Body of pancreas (tissue), 4 donors: Measurements from ENCODE around the gene ZDHHC20. TPM values are rescaled to one million over a fixed set of nuclear protein-coding genes. Genes with fewer than 3 reads are reported as not detected.
"Not testable (repeated sequence)": the region's sequence is repeated elsewhere in the genome, so short reads cannot be mapped to it uniquely, and the experiment has no call there.

Experiments
- ATAC-seq: fragments of 150-250 bp; one replicate; pipeline ENCODE4 v1.9.1; 2016
- DNase-seq, 4 donors: peaks; one replicate each; pipeline ENCODE4 v3.0.0-alpha.2; 2019
- H3K27ac ChIP-seq, 4 donors: fragments of 200-600 bp; sonication (generic); 1 replicate in 3 of 4; 2 replicates in 1 of 4; pipeline versions ENCODE4 v1.5.1 to v1.6.1; 2016 to 2019; ENCODE audit warnings: mild to moderate bottlenecking in 1 of 4, mixed read lengths in 1 of 4, moderate library complexity in 1 of 4
- H3K27me3 ChIP-seq, 2 donors: fragments of 200-600 bp; sonication (generic); one replicate each; pipeline ENCODE4 v1.6.0; 2016; ENCODE audit warnings: mild to moderate bottlenecking in 1 of 2
- H3K36me3 ChIP-seq, 2 donors: fragments of 200-600 bp; sonication (generic); replicated peaks in 1 of 2; 2 replicates each; pipeline ENCODE4 v1.5.1; 2016; ENCODE audit warnings: low read depth in 2 of 2; ENCODE audit not compliant: insufficient read depth in 1 of 2
- H3K4me1 ChIP-seq: fragments of 200-600 bp; sonication (generic); one replicate; pipeline ENCODE4 v1.6.0; 2016
- H3K4me3 ChIP-seq, 2 donors: fragments of 200-600 bp; sonication (generic); 1 replicate in 1 of 2; 2 replicates in 1 of 2; pipeline ENCODE4 v1.5.1; 2016 to 2019
- H3K9me3 ChIP-seq, 3 donors: fragments of 200-600 bp; sonication (generic); 1 replicate in 2 of 3; 2 replicates in 1 of 3; pipeline ENCODE4 v1.5.1; 2016
- CTCF ChIP-seq, 7 experiments: fragments of 450-650 bp in 4 of 7; fragments of 200-600 bp in 3 of 7; sonication (generic) in 3 of 7; IDR thresholded peaks; one replicate each; pipeline ENCODE4 v1.5.1; 2016 to 2019; ENCODE audit warnings: antibody characterized with exemption in 7 of 7
- POLR2A ChIP-seq, 3 donors: fragments of 450-650 bp; IDR thresholded peaks; one replicate each; pipeline ENCODE4 v1.6.1; 2016; ENCODE audit warnings: antibody characterized with exemption in 3 of 3, mild to moderate bottlenecking in 2 of 3
- WGBS, 2 donors: methylation state at CpG; one replicate each; pipeline ENCODE4 v1.1.5; 2017; 5-methylcytosine and 5-hydroxymethylcytosine counted together
- intact Hi-C: fragments of 100-400 bp; cut with DNase I; formaldehyde crosslinking; loops from one replicate; pipeline ENCODE4 v1.15.1; 2023
- total RNA-seq, 2 donors: library from RNA; depleted of rRNA; stranded (reverse); fragments of >200 nt; gene quantifications; one replicate each; pipeline ENCODE4 v1.1.0, GENCODE V29; 2016

ZDHHC20 gene
- total RNA-seq, 2 donors from 2014 or later, result 16.5 to 22.1 TPM

- 77 to 83% methylated on average over 3 of the region's 3 CpGs for WGBS, 2 donors
- Histone ChIP-seq H3K27me3 (no peaks in the 10 kb centered on the region), H3K9me3 (no peaks in the 10 kb centered on the region), H3K27ac (no peak overlapping the region), H3K4me1 (no peaks in the 10 kb centered on the region), H3K4me3 (no peak overlapping the region), H3K36me3 (no peaks in the 10 kb centered on the region)
- TF ChIP-seq POLR2A (IDR thresholded peaks at IDR 0.05), result no peak
- no peak for ATAC-seq
- intact Hi-C loops, result no loop called here
- DNase-seq, result no peak
These were observed 38.4 kb downstream of the ZDHHC20 start for GRCh38 chr13:21420706-21421105.

GRCh38 chr13:21413013-21413412 lies 46.1 kb downstream of the ZDHHC20 start:
- intact Hi-C loops, result no loop called here
- no peak for ATAC-seq
- DNase-seq, result no peak
- H3K4me3 ChIP-seq, result no peak overlapping the region
- no peaks in the 10 kb centered on the region for H3K9me3 ChIP-seq
- no peak overlapping the region for H3K27ac ChIP-seq
- 75 to 81% methylated on average over 1 of the region's 1 CpG for WGBS, 2 donors
- H3K27me3 ChIP-seq, result no peaks in the 10 kb centered on the region
- no peaks in the 10 kb centered on the region for H3K36me3 ChIP-seq
- TF ChIP-seq POLR2A (IDR thresholded peaks at IDR 0.05), result no peak
- no peak for TF ChIP-seq CTCF (IDR thresholded peaks at IDR 0.05)
- no peaks in the 10 kb centered on the region for H3K4me1 ChIP-seq

GRCh38 chr13:21410453-21410852 lies 48.6 kb downstream of the ZDHHC20 start:
- H3K9me3 ChIP-seq, ATAC-seq, H3K27ac ChIP-seq, H3K4me3 ChIP-seq, H3K27me3 ChIP-seq, H3K4me1 ChIP-seq, intact Hi-C loops, H3K36me3 ChIP-seq, DNase-seq: not testable (repeated sequence)
- 58% methylated on average over 2 of the region's 2 CpGs; no CpG with 5 or more reads in 1 of the 2 donors for WGBS, 2 donors

- TF ChIP-seq CTCF (IDR thresholded peaks at IDR 0.05) (no peak), POLR2A (IDR thresholded peaks at IDR 0.05) (no peak)
- WGBS, 2 donors, result 95 to 100% methylated on average over 1 of the region's 1 CpG
These were observed 53.8 kb downstream of the ZDHHC20 start for GRCh38 chr13:21405309-21405708.

GRCh38 chr13:21402586-21403307 lies 56.4 kb downstream of the ZDHHC20 start:
- Histone ChIP-seq H3K27me3 (no peaks in the 10 kb centered on the region), H3K9me3 (no peaks in the 10 kb centered on the region), H3K4me3 (no peak overlapping the region), H3K4me1 (no peaks in the 10 kb centered on the region), H3K27ac (no peak overlapping the region), H3K36me3 (peaks cover 0 to 3% of the 10 kb centered on the region in 2 donors)
- ATAC-seq (no peak), DNase-seq (no peak)
- intact Hi-C loops, result no loop called here
- 83 to 86% methylated on average over 3 of the region's 3 CpGs for WGBS, 2 donors
- no peak for TF ChIP-seq POLR2A (IDR thresholded peaks at IDR 0.05)
- TF ChIP-seq CTCF (IDR thresholded peaks at IDR 0.05), result no peak

More at GRCh38 chr13:21405309-21405708, 53.8 kb downstream of the ZDHHC20 start:
- H3K36me3 ChIP-seq, result peaks cover 0 to 3% of the 10 kb centered on the region in 2 donors
- no peak overlapping the region for H3K4me3 ChIP-seq
- H3K27ac ChIP-seq, result no peak overlapping the region
- H3K9me3 ChIP-seq, result no peaks in the 10 kb centered on the region
- intact Hi-C loops, result no loop called here
- DNase-seq (no peak), ATAC-seq (no peak)
- no peaks in the 10 kb centered on the region for H3K4me1 ChIP-seq
- no peaks in the 10 kb centered on the region for H3K27me3 ChIP-seq

GRCh38 chr13:21399741-21400140 lies 59.4 kb downstream of the ZDHHC20 start:
- Histone ChIP-seq H3K9me3 (no peaks in the 10 kb centered on the region), H3K36me3 (peaks cover 0 to 3% of the 10 kb centered on the region in 2 donors), H3K4me1 (no peaks in the 10 kb centered on the region), H3K27ac (no peak overlapping the region), H3K27me3 (no peaks in the 10 kb centered on the region), H3K4me3 (no peak overlapping the region)
- ATAC-seq (no peak), DNase-seq (no peak)
- no peak for TF ChIP-seq CTCF (IDR thresholded peaks at IDR 0.05)
- no peak for TF ChIP-seq POLR2A (IDR thresholded peaks at IDR 0.05)
- WGBS, 2 donors, result 77 to 82% methylated on average over 3 of the region's 3 CpGs
- intact Hi-C loops, result no loop called here
